Stimulated activated naive CD8-positive, alpha-beta T cell treated with anti-CD3 and anti-CD28 coated beads, Interleukin-15, amount 100 ng/mL, for 72 hours (primary cell): ENCODE data around the gene LCE2C.
"Not testable (repeated sequence)": the region's sequence is repeated elsewhere in the genome, so short reads cannot be mapped to it uniquely, and the experiment has no call there.

ENCODE experiments used
- ATAC-seq: fragments of 150-1000 bp; cut with Tn5 transposase; 2 replicates; pipeline ENCODE4 v1.10.0; 2021; ENCODE audit warnings: mild to moderate bottlenecking, moderate library complexity
- DNase-seq, 2 donors: peaks; one replicate each; pipeline ENCODE4 v3.0.0; 2021 to 2022
- H3K27ac Mint-ChIP-seq, 2 donors: one replicate each; pipeline ENCODE4 v1.8.0; 2022; ENCODE audit warnings: mild to moderate bottlenecking in 2 of 2, mixed read lengths in 2 of 2, moderate library complexity in 2 of 2
- H3K27me3 Mint-ChIP-seq: one replicate; pipeline ENCODE4 v1.8.0; 2022; ENCODE audit warnings: mixed read lengths
- H3K4me1 Mint-ChIP-seq: one replicate; pipeline ENCODE4 v1.8.0; 2022; ENCODE audit warnings: mild to moderate bottlenecking, mixed read lengths
- H3K4me3 Mint-ChIP-seq, 2 donors: one replicate each; pipeline ENCODE4 v1.8.0; 2022; ENCODE audit warnings: mild to moderate bottlenecking in 2 of 2, mixed read lengths in 2 of 2, moderate library complexity in 1 of 2
- H3K9me3 Mint-ChIP-seq, 2 donors: one replicate each; pipeline ENCODE4 v1.8.0; 2022; ENCODE audit warnings: mixed read lengths in 2 of 2

LCE2C gene

DNA sequence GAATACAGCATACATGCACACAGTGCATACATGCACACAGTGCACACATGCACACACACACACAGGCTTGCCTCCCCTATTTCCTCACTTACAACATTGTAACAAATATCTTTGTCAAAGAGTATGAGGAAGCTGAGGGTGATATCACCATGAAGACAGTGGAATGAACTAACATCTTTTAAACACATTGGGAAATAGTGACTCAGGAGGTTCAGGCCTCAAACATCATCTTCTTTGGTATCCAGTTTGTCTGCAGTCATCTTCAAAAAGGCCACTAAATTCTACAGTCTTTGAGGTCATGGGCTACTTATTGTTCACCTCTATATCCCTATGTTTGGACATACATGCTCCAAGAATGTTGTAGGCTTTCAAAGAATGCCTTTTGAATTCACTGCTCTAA, 8.8 kb downstream of the LCE2C start:
- peaks cover 39% of the 10 kb centered on the region for H3K27me3 Mint-ChIP-seq
- no peak for DNase-seq

DNA sequence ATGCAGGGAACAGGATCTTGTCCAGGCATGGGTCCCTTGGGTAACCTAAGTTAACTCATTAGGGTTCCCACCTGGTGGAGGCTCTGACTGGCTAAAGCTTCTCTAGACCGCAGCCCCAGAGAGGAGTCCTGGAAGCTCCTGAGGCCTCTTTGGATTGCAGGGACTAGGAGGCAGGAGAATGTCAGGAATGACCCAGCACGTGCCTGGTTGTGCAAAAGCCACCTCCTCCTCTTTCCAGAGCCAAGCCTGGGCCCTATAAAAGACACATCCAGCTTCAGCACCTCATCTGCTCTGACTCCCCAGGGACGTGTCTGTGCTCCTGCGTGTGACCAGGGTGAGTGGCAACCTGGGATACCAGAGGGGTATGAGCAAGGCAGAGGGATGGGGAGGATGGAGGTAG, 10.7 kb downstream of the LCE2C start, which contains the start of gene LCE2B:
LCE2B (plus strand) TSS at position 301 of the 400 bp plus-strand sequence. CDS start 721 bp downstream, outside the sequence.
- not testable (repeated sequence) for ATAC-seq, DNase-seq, H3K4me3 Mint-ChIP-seq, H3K27ac Mint-ChIP-seq, H3K9me3 Mint-ChIP-seq, H3K4me1 Mint-ChIP-seq
- peaks cover 39% of the 10 kb centered on the region for H3K27me3 Mint-ChIP-seq

More for the DNA sequence above, 8.8 kb downstream of the LCE2C start:
- Mint-ChIP-seq H3K4me3 (no peak overlapping the region), H3K27ac (no peak overlapping the region), H3K9me3 (no peaks in the 10 kb centered on the region), H3K4me1 (no peaks in the 10 kb centered on the region)
- no peak for ATAC-seq

GRCh38 chr1:152697701-152698600, 22.9 kb downstream of the LCE2C start, which contains the start of gene LCE2A:
TSS of gene LCE2A (plus strand) at chr1:152698345. CDS start at chr1:152698902, 557 bp downstream.
- no peaks in the 10 kb centered on the region for H3K4me1 Mint-ChIP-seq
- H3K9me3 Mint-ChIP-seq: peaks cover 0 to 8% of the 10 kb centered on the region in 2 donors
- DNase-seq: no peak
- no peak for ATAC-seq
- H3K27ac Mint-ChIP-seq: peak within 1 kb of the TSS in 1 of 2 donors; percentile 20
- peaks cover 13% of the 10 kb centered on the region for H3K27me3 Mint-ChIP-seq
- no peak within 1 kb of the TSS for H3K4me3 Mint-ChIP-seq

GRCh38 chr1:152699746-152700145, 24.7 kb downstream of the LCE2C start:
- Mint-ChIP-seq H3K4me1 (no peaks in the 10 kb centered on the region), H3K27me3 (peaks cover 8% of the 10 kb centered on the region), H3K27ac (no peak overlapping the region), H3K9me3 (no peaks in the 10 kb centered on the region), H3K4me3 (no peak overlapping the region)
- no peak for DNase-seq
- ATAC-seq: no peak

DNA sequence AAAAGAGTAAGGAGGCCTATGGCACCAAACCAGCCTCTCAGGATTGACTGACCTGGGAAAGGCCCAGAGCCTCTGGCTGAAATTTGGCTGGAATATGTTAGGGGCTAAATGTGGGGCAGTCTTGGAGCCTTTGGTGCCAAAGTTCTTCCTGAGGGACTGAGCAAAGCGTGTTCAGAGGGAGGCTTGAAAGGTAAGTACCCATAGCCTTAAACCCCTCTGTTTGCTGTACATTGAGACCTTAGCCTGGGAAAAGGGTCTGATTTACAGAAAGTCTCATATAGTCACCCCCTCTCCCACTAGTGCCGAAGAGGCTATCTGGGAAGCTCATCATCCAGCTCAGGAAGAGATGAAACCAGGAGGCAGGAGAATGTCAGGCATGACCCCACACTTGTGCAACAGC, 32.8 kb downstream of the LCE2C start, which contains the start of gene LCE4A:
LCE4A (plus strand) TSS at position 301 of the 400 bp plus-strand sequence. CDS start 916 bp downstream, outside the sequence.
- ATAC-seq (no peak), DNase-seq (no peak)
- Mint-ChIP-seq H3K4me3 (no peak within 1 kb of the TSS), H3K27ac (peak within 1 kb of the TSS in 1 of 2 donors; percentile 43), H3K9me3 (no peaks in the 10 kb centered on the region), H3K27me3 (peaks cover 30% of the 10 kb centered on the region), H3K4me1 (no peaks in the 10 kb centered on the region)

- Mint-ChIP-seq H3K27me3 (peaks cover 18% of the 10 kb centered on the region), H3K9me3 (peaks cover 0 to 11% of the 10 kb centered on the region in 2 donors), H3K4me1 (no peaks in the 10 kb centered on the region), H3K4me3 (no peak overlapping the region), H3K27ac (no peak overlapping the region)
- DNase-seq: no peak
- ATAC-seq: no peak
These were observed 43.2 kb downstream of the LCE2C start for GRCh38 chr1:152718238-152718637.

- H3K27me3 Mint-ChIP-seq: no peaks in the 10 kb centered on the region
These were observed 50.2 kb downstream of the LCE2C start for GRCh38 chr1:152725261-152725660.

More at GRCh38 chr1:152725261-152725660, 50.2 kb downstream of the LCE2C start:
- no peak overlapping the region for H3K4me3 Mint-ChIP-seq
- H3K27ac Mint-ChIP-seq: no peak overlapping the region
- DNase-seq (no peak), ATAC-seq (no peak)
- no peaks in the 10 kb centered on the region for H3K4me1 Mint-ChIP-seq
- no peaks in the 10 kb centered on the region for H3K9me3 Mint-ChIP-seq
